ENCODE data around the gene GALNT8.
"Not testable (repeated sequence)": the region's sequence is repeated elsewhere in the genome, so short reads cannot be mapped to it uniquely, and the experiment has no call there.

Gene GALNT8

DNA sequence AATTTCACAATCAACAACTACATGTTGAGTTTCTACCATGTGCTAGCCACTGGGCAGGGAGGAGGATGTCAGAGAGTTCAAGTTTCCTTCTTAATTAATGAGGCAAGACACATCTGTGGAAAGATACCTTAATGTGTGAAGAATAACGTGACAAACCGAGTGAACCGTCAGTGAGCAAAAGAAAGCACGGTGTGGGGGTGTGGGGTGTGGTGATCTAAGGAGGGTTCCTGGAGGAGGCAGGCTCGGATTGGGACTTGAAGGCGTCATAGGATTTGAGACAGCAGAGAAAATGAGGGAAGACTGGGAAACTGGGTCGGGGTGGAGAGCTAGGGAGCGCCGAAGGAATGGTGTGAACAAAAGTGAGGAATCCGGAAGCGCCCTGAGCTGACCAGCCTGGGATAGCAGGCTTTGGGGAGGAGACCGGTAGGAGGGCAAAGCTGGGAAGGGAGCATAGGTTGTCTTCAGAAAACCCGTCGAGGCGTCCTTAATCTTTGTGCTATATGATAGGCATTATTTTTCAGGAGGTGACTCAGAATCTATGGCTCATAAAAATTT lies 22.3 kb downstream of the GALNT8 start:
- DNase-seq (ENCODE audit: extremely low spot score, insufficient read length, low read depth) (no peak), FAIRE-seq (no peak)

DNA sequence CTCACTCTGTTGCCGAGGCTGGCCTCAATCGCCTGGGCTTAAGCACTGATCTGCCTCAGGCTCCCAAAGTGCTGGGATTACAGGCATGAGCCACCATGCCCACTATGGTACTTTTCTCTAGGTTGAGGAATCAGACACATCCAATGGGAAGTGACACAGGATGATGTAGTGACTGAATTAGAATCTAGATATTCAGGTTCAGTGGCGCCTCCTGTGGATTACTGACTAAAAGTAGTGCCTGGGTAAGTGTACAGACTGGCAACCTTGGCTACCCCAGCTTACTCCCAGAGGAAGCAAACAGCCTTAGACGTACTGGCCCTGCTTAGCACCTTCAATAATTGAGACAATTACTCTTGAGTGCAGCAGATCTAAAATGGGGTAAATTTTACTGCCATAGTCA lies 22.8 kb downstream of the GALNT8 start:
- FAIRE-seq (no peak), DNase-seq (ENCODE audit: extremely low spot score, insufficient read length, low read depth) (no peak)

- DNase-seq (ENCODE audit: extremely low spot score, insufficient read length, low read depth), result no peak
- no peak for FAIRE-seq
Measured at GRCh38 chr12:4744709-4745108, 24.5 kb downstream of the GALNT8 start.

GRCh38 chr12:4745249-4745648 lies 25.0 kb downstream of the GALNT8 start:
- DNase-seq (ENCODE audit: extremely low spot score, insufficient read length, low read depth), result no peak
- FAIRE-seq, result no peak

GRCh38 chr12:4751654-4752053 lies 31.5 kb downstream of the GALNT8 start:
- not testable (repeated sequence) for FAIRE-seq; DNase-seq (ENCODE audit: extremely low spot score, insufficient read length, low read depth)

GRCh38 chr12:4762773-4763172 lies 42.6 kb downstream of the GALNT8 start:
- no peak for FAIRE-seq
- no peak for DNase-seq (ENCODE audit: extremely low spot score, insufficient read length, low read depth)

DNA sequence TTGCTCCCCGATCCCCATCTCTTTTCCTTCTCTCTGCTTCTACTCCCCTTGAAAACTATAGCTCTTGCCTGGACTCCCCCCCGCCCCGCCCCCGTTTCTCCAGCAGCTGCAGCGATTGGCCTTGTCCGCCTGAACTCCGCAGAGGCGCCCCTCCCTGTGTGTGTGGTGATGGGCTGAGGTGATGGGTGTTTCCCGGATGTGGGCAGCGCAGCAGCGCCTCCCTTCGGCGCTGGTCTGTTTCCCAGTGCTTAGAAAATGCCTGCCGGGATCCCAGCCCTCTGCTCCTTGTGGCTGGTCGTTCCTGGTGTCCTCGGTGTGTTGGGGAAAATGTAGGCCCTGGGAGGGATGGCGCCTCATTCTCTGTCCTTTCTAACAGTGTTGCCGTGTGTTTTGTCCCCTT lies 43.3 kb downstream of the GALNT8 start:
- FAIRE-seq (no peak), DNase-seq (ENCODE audit: extremely low spot score, insufficient read length, low read depth) (no peak)

DNA sequence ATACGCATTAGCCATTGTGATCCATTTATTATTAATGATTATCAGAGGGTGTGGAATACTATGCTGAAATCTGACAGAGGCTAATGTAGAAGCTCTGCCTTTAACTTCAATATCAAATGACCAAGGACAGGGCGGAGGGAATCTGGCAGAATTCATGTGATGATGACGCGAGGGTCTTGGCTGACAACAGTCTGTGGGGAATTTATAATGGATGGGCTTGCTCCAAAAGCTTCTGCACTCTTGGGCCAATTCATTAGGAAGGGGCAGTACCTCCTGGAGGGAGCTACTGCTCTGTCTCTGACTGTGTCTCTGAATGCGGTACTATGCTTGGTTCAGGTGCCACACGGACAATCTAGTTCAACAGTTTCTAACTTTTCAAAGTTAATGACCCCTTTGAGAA lies 46.2 kb downstream of the GALNT8 start:
- no peak for FAIRE-seq

GRCh38 chr12:4767186-4767585 lies 47.0 kb downstream of the GALNT8 start:
- DNase-seq (ENCODE audit: extremely low spot score, insufficient read length, low read depth) (no peak), FAIRE-seq (no peak)

More for the DNA sequence above, 46.2 kb downstream of the GALNT8 start:
- no peak for DNase-seq (ENCODE audit: extremely low spot score, insufficient read length, low read depth)

- DNase-seq (ENCODE audit: extremely low spot score, insufficient read length, low read depth) (no peak), FAIRE-seq (no peak)
Measured at GRCh38 chr12:4768341-4768740, 48.1 kb downstream of the GALNT8 start.

GRCh38 chr12:4769073-4769472 lies 48.9 kb downstream of the GALNT8 start:
- DNase-seq (ENCODE audit: extremely low spot score, insufficient read length, low read depth), result no peak
- FAIRE-seq, result no peak

GRCh38 chr12:4771172-4771959 lies 51.2 kb downstream of the GALNT8 start:
- FAIRE-seq (no peak), DNase-seq (ENCODE audit: extremely low spot score, insufficient read length, low read depth) (no peak)

DNA sequence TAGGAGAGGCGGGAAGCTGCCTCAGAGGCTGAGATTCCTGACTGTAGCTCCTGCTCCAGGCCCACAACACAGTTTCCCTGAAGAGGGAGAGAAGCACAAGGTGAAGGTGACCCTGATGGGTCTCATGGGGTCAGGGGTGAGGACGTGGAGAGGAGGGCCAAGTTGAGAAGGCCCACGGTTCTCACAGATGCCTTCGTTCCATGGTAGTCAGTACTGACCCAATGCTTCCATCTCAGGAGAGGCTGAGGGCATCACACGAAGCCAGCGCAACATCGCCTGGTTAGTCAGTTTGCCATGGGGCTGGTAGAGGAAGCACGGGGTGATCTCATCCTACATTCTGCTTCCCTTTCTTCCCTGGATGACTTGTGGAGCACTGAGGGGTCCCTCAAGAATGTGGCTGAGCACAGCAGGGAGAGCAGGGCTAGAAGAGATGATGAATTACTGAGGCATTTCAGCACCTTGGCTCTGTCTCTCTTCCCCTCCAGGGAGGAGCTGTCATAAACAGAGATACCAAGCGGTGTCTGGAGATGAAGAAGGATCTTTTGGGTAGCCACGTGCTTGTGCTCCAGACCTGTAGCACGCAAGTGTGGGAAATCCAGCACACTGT lies 51.9 kb downstream of the GALNT8 start:
- DNase-seq (ENCODE audit: extremely low spot score, insufficient read length, low read depth) (no peak), FAIRE-seq (no peak)

- FAIRE-seq, result no peak
Measured at GRCh38 chr12:4775936-4776335, 55.7 kb downstream of the GALNT8 start.

GRCh38 chr12:4779749-4780148 lies 59.5 kb downstream of the GALNT8 start:
- FAIRE-seq (no peak), DNase-seq (ENCODE audit: extremely low spot score, insufficient read length, low read depth) (no peak)

More at GRCh38 chr12:4775936-4776335, 55.7 kb downstream of the GALNT8 start:
- DNase-seq (ENCODE audit: extremely low spot score, insufficient read length, low read depth), result no peak

- no peak for FAIRE-seq
- no peak for DNase-seq (ENCODE audit: extremely low spot score, insufficient read length, low read depth)
Measured at GRCh38 chr12:4780641-4781611, 60.7 kb downstream of the GALNT8 start.

DNA sequence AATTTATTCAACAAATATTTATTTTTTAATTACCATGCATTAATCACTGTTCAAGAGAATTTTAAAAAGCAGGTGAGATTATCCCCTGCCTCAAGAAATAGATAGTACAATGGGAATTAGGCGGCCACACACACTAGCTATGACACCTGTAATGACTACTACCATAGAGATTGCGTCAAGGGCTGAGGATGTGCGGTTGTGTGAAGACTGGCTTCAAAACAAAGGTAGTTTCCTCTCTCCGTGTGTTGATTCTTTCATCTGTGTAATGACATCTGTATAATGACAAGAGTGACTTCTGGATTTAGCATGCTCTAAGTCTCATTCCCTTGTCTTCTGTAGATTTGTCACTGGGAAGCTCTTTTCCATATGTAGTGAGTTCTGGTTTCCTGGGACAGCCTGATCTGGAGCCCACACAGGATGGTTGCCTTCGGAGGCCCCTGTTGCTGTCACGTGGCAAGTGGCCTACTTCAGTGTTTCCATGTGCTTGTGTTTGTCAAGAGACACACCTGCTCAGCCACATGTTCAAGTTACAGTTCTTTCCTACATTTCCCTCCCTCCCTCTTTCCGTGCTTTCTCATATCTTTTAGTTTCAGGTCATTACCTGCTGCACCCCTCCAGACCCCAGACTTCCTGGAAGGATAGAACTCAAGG lies 64.3 kb downstream of the GALNT8 start:
- DNase-seq (ENCODE audit: extremely low spot score, insufficient read length, low read depth), result no peak
- no peak for FAIRE-seq

DNA sequence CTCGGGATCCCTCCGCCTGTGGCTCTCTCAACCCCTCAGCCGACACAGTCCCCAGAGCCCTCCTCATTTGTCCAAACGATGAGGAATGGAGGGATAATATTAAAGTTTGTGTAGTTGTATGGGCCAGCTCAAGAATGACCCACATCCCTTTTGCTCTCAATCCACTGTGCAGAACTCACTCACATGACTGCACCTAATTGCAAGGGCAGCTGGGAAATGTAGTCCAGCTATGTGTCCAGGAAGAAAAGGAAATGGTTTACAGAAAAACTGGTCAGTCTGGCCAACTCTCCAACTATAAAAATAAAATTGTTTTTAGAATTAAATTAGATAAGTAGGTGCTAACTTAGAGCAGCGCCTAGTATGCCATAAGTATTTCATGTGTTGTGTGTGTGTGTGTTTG lies 66.6 kb downstream of the GALNT8 start:
- FAIRE-seq (no peak), DNase-seq (ENCODE audit: extremely low spot score, insufficient read length, low read depth) (no peak)

DNA sequence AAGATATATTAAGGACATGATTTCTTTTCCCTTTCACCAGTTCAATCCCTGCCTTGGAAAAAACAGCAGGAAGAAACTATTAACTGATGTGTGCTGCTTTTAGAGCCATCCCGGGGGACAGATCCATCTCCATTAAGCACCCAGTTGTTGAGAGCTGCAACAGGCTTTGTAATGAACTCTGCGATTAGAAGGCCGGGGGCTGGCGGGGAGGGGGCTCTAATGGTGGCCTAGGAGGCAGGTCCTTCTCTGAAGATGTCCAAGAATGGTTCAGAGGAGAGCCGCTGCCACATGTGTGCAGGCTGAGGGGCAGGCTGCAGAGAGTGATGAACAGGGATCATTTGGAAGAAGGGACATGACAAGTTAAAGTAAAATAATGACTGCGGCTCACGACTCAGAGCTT lies 67.8 kb downstream of the GALNT8 start:
- no peak for FAIRE-seq
- DNase-seq (ENCODE audit: extremely low spot score, insufficient read length, low read depth), result no peak

GRCh38 chr12:4789776-4790175 lies 69.6 kb downstream of the GALNT8 start:
- FAIRE-seq (no peak), DNase-seq (ENCODE audit: extremely low spot score, insufficient read length, low read depth) (no peak)

Measured in GM18507 (cell line).